Activated T-cell treated with anti-CD3 and anti-CD28 coated beads, Interleukin-2, amount 50 U/mL, for 4 hours (primary cell): Measurements from ENCODE around the gene MEIS1. TPM values are rescaled to one million over a fixed set of nuclear protein-coding genes. Genes with fewer than 3 reads are reported as not detected.

Experiments
- ATAC-seq, 2 donors: fragments of 200-7000 bp; cut with Tn5 transposase; one replicate each; pipeline ENCODE4 v1.10.0; 2021
- DNase-seq: peaks from one replicate; pipeline ENCODE4 v3.0.0-alpha.2; 2020
- H3K27me3 Mint-ChIP-seq: one replicate; pipeline ENCODE4 v1.8.0; 2021; ENCODE audit warnings: low read depth, mixed read lengths
- H3K36me3 Mint-ChIP-seq: one replicate; pipeline ENCODE4 v1.8.0; 2022; ENCODE audit warnings: mixed read lengths; ENCODE audit not compliant: insufficient read depth
- H3K4me1 Mint-ChIP-seq: one replicate; pipeline ENCODE4 v1.8.0; 2021; ENCODE audit warnings: low read depth, mixed read lengths
- H3K4me3 Mint-ChIP-seq: one replicate; pipeline ENCODE4 v1.8.0; 2021; ENCODE audit warnings: mild to moderate bottlenecking, moderate library complexity, mixed read lengths
- H3K9me3 Mint-ChIP-seq: one replicate; pipeline ENCODE4 v1.8.0; 2021; ENCODE audit warnings: mixed read lengths
- total RNA-seq, 3 donors: library from RNA; stranded (reverse); gene quantifications; one replicate each; pipeline ENCODE4 v1.2.1, GENCODE V29; 2021

MEIS1 gene
- total RNA-seq, 3 donors from 2014 or later: 0.46 to 0.53 (median 0.46) TPM

DNA sequence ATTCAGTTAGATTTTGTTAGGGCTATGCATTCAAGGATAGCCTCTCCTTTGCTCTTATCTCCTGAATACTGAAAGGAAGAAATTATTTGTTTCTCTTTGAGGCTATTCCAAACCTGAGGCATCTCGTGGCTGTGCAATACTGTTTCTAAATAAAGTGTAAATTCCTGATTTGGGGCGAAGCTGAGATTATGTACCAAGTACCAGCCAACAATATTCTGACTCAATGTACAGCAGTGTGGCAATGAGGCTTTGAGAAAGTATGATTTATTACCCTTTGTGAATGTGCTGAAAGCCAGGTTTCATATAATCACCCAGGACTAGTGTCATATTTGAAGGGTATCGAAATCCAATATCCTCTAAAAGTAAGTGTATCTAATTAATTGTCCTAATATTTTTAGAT, 113.5 kb downstream of the MEIS1 start:
- H3K4me3 Mint-ChIP-seq: no peak overlapping the region
- H3K9me3 Mint-ChIP-seq: no peaks in the 10 kb centered on the region
- no peak for DNase-seq
- no peak for ATAC-seq
- no peaks in the 10 kb centered on the region for H3K27me3 Mint-ChIP-seq
- H3K4me1 Mint-ChIP-seq: no peaks in the 10 kb centered on the region
- H3K36me3 Mint-ChIP-seq: no peaks in the 10 kb centered on the region

DNA sequence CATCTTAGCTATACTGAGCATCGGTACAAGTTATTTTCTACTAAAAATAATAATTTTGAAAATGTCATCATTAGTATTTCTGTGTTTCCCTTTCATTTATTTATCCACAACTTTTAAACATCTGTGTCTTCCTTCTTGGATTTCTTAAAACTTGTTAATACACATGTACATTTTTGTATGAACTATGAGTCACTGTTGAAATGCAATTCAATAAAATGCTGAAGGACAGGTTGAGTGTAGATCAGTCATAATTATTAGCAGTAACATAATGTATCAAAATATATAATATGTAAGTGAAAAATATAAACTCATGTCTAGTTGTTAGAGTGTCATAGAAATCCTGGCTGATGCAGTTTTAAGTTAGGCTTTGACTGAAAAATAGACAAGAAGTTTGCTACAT, 115.9 kb downstream of the MEIS1 start:
- ATAC-seq (no peak), DNase-seq (no peak)
- Mint-ChIP-seq H3K4me3 (no peak overlapping the region), H3K4me1 (no peaks in the 10 kb centered on the region), H3K36me3 (no peaks in the 10 kb centered on the region), H3K27me3 (peaks cover under 1% of the 10 kb centered on the region), H3K9me3 (no peaks in the 10 kb centered on the region)

DNA sequence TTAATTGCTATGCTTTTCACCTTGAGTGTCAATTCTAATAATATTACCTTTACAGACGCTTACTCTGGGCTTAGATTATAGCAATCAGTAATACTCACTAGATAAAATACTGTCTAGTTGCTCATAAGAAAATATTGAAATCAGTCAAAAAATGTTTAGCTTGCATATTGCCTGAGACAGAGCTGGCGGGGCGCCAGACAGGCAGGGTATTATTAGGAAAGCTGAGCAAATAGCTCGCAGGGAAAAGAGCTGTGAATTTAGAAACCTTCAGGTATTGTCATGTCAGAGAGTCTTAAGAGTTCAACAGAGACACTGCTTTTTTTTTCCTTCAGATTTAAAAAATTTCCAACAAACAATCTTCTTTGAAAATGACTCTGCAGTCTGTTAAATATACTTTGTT, 118.4 kb downstream of the MEIS1 start:
- no peak for ATAC-seq

DNA sequence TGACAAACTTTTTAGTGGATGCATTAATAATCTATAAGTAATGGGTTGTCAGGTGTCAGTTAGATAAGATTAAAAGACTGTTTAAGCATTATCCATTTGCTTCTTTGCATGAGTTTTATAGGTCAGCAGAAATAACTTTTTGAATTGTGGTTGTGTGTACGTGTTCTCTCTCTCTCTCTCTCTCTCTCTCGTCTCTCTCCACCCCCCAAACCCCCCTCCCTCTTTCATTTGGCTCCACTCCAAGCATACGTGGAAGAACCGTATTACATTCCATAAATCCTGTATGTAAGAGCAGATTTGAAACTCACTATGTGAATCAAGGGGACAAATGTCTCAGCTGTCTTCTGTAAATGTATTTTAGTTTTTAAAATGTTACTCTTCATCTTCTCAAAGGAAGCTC, 120.2 kb downstream of the MEIS1 start:
- ATAC-seq (no peak), DNase-seq (no peak)
- H3K9me3 Mint-ChIP-seq: no peaks in the 10 kb centered on the region
- no peak overlapping the region for H3K4me3 Mint-ChIP-seq
- no peaks in the 10 kb centered on the region for H3K36me3 Mint-ChIP-seq
- H3K27me3 Mint-ChIP-seq: peaks cover 11% of the 10 kb centered on the region
- no peaks in the 10 kb centered on the region for H3K4me1 Mint-ChIP-seq

More for the DNA sequence above, 118.4 kb downstream of the MEIS1 start:
- peaks cover 11% of the 10 kb centered on the region for H3K27me3 Mint-ChIP-seq
- H3K4me1 Mint-ChIP-seq: no peaks in the 10 kb centered on the region
- H3K36me3 Mint-ChIP-seq: no peaks in the 10 kb centered on the region
- H3K9me3 Mint-ChIP-seq: no peaks in the 10 kb centered on the region
- H3K4me3 Mint-ChIP-seq: no peak overlapping the region
- no peak for DNase-seq

DNA sequence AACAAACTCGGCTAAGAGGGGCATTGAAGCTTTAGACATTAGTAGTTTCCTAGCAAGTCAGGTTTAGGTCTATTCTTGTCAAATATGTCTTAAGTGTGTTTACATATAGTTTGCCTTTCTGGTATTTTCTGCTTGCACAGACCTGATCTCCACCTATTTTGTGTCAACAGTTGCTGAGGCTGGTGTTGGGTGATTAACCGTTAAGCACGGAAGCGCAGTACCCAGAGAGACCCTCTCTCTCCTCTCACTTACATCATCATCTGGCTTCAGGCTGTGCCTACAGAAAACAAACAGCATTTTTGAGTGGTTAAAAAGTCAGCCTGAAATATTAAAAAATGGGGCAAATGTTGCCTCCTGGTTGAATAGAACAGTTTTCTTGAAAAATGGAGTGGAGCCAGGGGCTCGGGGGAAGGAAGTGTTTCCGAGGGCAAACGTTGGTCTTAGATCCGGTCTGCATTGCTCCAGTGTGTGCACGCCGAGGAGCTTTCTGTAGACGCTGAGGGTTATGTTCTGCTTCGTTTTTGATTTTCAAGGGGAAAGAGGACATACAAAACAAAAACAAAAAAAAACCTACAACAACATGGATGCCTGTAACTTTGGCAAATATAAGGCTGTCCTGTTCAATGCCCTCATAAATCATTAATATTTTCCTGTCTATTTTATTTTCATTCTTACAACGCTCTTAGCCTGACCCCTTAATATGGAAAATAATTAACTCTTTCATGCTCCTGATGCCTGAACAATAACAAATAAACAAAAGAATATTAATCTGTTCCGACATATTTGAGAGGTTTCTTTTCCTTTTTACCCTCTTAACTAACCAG, 120.8 kb downstream of the MEIS1 start:
- Mint-ChIP-seq H3K36me3 (no peaks in the 10 kb centered on the region), H3K4me1 (no peaks in the 10 kb centered on the region), H3K27me3 (peaks cover 11% of the 10 kb centered on the region), H3K4me3 (peak overlapping the region; percentile 5), H3K9me3 (no peaks in the 10 kb centered on the region)
- ATAC-seq (no peak), DNase-seq (no peak)

DNA sequence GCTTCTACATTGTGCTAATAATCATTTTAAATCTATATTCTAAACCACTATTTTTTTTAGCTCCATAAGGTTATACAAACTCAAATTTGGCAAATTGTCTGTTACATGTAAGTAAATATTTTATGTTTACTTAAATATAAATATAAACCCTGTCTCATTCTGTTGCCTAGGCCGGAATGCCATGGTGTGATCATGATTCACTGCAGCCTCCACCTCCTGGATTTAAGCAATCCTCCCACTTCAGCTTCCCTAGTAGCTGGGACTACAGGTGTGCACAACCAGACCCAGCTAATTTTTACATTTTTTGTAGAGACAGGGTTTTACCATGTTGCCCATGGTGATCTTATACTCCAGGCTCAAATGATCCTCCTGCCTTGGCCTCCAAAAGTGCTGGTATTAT, 124.7 kb downstream of the MEIS1 start:
- H3K9me3 Mint-ChIP-seq: no peaks in the 10 kb centered on the region

DNA sequence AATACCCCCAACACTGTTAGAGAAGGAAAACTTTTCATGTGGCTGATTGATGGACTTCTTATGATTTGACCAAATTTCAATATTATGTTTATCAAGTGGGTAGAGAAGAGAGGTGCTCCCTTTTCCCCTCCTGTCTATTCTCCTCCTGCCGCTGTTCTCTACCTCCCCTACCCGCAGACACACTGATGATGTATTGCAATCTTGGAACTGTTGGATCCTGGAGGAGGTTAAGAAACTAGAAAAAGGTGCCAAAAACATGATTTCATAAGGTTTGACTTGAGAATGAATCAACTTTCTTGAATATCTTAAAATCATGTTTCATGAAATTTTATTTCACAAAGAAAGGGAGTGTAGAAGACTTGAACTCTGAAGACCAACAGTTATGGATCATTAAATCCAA, 125.8 kb downstream of the MEIS1 start:
- DNase-seq (no peak), ATAC-seq (no peak)
- Mint-ChIP-seq H3K27me3 (peaks cover 11% of the 10 kb centered on the region), H3K36me3 (no peaks in the 10 kb centered on the region), H3K4me3 (no peak overlapping the region), H3K9me3 (no peaks in the 10 kb centered on the region), H3K4me1 (no peaks in the 10 kb centered on the region)

More for the DNA sequence above, 124.7 kb downstream of the MEIS1 start:
- ATAC-seq (no peak), DNase-seq (no peak)
- Mint-ChIP-seq H3K27me3 (peaks cover 11% of the 10 kb centered on the region), H3K36me3 (no peaks in the 10 kb centered on the region), H3K4me1 (no peaks in the 10 kb centered on the region), H3K4me3 (no peak overlapping the region)

DNA sequence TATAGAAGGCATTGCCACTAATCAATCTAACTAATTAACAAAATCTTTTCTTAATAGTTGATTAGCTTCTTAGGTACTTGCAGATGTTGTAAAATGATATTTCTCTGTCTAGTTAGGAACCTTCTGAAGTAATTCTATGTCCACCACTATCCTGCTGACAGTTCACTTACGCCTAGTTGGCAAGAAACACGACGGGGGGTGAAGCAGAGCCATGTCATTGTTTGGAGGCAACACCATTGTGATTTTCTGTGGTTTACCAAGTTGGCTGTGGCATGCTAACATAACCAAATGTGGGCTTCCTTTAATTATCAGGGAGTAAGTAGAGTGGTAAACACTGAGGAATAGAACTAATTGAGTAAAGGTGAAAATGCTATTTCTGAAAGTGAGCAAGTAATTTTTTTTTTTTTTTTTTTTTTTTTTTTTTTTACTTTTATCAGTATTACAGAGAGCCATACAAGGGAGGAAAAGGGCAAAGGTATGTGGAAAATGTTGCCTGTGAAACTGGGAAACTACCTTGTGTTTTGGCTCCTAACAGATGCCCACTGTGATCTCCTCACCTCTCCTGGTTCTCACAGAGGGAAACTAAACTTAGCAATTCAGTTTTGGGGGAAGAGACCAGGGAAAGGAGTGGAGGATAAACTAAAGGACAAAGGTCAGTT, 126.8 kb downstream of the MEIS1 start:
- DNase-seq (no peak), ATAC-seq (no peak)
- Mint-ChIP-seq H3K36me3 (no peaks in the 10 kb centered on the region), H3K9me3 (no peaks in the 10 kb centered on the region), H3K4me3 (no peak overlapping the region), H3K27me3 (peaks cover 9% of the 10 kb centered on the region), H3K4me1 (no peaks in the 10 kb centered on the region)

DNA sequence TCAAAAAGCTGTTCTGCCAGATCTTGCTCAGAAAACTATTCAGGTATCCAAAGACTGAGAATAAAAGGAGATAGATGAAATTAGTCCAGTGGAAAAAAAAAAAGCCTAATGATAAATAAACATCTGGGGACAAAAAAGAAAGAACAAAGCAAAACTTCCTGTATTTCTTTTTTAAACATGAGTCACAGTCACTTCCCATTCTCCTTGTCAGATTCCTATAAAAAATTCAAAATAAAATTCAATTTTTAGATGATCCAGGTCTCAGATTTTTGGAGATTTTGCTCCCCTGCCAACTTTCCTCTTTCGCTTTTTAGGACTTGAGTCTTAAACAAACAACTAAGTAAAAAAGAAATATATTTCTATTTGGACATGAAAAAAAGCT, 127.4 kb downstream of the MEIS1 start:
- no peaks in the 10 kb centered on the region for H3K4me1 Mint-ChIP-seq

DNA sequence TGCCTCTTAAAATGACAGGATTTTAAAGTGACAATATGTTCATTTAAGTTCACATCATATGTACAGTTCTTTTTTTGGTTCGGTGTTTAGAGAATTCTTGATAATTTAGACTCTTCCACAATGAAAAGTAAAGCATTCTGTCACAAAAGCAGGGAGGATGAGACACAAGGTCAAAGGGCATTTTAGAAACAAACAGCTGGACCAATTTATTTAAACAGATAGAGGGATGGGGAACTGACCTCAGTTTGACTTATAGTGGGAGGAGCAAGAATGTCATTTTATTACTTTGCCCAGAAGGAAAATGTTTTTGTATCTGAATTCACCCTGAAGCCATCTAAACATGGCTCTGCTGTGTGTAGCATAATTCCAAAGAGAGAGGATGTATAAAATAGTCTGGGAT, 128.5 kb downstream of the MEIS1 start:
- Mint-ChIP-seq H3K4me1 (no peaks in the 10 kb centered on the region), H3K27me3 (peaks cover 3% of the 10 kb centered on the region), H3K36me3 (no peaks in the 10 kb centered on the region), H3K9me3 (no peaks in the 10 kb centered on the region), H3K4me3 (no peak overlapping the region)
- ATAC-seq: no peak
- no peak for DNase-seq

More for the DNA sequence above, 127.4 kb downstream of the MEIS1 start:
- ATAC-seq (no peak), DNase-seq (no peak)
- H3K36me3 Mint-ChIP-seq: no peaks in the 10 kb centered on the region
- H3K9me3 Mint-ChIP-seq: no peaks in the 10 kb centered on the region
- no peak overlapping the region for H3K4me3 Mint-ChIP-seq
- peaks cover 7% of the 10 kb centered on the region for H3K27me3 Mint-ChIP-seq

DNA sequence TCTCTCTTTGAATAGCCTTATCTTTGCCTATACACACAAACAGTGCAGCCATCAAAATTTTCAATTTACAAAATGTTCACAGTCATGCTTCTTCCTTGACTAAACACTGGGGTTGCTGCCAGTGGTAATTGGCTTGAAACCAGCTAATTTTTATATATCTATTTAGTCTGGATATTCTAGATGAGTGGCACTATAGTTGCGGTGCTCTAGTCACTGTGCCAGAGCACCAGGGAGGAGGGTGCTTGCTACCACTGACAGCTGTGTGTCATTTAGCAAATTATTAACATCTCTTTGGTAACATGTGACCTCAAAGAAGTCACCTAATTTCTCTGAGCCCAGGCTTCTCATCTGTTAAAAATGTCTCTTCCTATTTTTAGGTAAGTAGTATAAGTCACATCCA, 130.4 kb downstream of the MEIS1 start:
- Mint-ChIP-seq H3K9me3 (no peaks in the 10 kb centered on the region), H3K4me3 (no peak overlapping the region), H3K4me1 (no peaks in the 10 kb centered on the region), H3K36me3 (no peaks in the 10 kb centered on the region), H3K27me3 (peaks cover 3% of the 10 kb centered on the region)
- DNase-seq (no peak), ATAC-seq (no peak)

DNA sequence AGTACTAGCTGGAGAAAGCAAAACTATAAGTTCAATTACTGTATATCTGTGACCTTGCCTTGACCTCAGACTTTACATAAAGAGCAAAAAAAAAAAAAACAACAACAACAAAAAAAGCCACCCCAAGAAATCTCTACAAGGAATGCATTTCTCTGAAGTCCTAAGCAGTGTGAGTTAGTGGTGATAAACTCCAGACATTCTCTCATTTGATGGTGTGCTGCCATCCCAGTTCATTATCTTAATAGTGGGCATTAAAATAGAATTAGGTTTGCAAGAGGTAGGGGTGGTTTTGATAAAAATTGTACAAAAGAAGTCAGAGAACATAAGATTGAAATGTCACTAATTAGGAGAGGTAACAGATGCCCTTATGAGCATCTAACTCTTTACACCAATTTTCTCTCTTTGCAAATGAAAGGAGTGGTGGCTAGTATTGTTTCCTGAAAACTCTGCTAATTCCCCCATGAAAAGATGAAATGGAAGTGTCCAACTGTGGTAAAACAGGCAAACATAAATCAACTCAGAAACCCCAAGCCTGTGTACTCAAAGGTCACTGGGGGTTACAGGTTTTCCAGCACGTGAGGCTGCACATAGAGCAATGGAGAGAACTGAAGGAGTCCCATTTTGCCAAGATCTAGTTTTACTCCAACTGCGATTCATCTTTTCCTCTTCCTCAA, 131.9 kb downstream of the MEIS1 start:
- H3K4me1 Mint-ChIP-seq: no peaks in the 10 kb centered on the region
- peaks cover 5% of the 10 kb centered on the region for H3K27me3 Mint-ChIP-seq
- DNase-seq: no peak
- no peak for ATAC-seq
- no peak overlapping the region for H3K4me3 Mint-ChIP-seq
- no peaks in the 10 kb centered on the region for H3K9me3 Mint-ChIP-seq
- no peaks in the 10 kb centered on the region for H3K36me3 Mint-ChIP-seq

DNA sequence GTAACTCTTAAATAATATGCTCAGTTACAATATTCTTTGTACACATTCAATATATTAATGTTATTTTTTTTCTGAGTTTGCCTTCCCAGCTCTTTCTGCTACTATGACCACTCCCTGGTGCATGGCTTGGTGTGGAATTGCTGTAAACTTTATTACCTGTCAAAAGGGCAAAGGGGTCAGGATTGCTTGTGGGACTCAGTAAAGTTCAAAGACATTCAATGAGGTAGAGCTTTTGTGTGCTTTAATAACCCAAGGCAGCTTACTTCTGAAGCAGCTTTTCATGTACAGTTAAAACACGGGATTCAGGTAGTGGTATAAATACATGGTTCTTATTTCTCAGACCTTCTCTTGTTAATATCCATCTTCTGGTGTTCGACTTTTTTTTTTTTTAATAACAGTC, 132.8 kb downstream of the MEIS1 start:
- ATAC-seq: no peak
- DNase-seq: no peak
- H3K4me3 Mint-ChIP-seq: no peak overlapping the region
- no peaks in the 10 kb centered on the region for H3K36me3 Mint-ChIP-seq
- H3K4me1 Mint-ChIP-seq: no peaks in the 10 kb centered on the region
- H3K9me3 Mint-ChIP-seq: no peaks in the 10 kb centered on the region
- peaks cover 8% of the 10 kb centered on the region for H3K27me3 Mint-ChIP-seq

DNA sequence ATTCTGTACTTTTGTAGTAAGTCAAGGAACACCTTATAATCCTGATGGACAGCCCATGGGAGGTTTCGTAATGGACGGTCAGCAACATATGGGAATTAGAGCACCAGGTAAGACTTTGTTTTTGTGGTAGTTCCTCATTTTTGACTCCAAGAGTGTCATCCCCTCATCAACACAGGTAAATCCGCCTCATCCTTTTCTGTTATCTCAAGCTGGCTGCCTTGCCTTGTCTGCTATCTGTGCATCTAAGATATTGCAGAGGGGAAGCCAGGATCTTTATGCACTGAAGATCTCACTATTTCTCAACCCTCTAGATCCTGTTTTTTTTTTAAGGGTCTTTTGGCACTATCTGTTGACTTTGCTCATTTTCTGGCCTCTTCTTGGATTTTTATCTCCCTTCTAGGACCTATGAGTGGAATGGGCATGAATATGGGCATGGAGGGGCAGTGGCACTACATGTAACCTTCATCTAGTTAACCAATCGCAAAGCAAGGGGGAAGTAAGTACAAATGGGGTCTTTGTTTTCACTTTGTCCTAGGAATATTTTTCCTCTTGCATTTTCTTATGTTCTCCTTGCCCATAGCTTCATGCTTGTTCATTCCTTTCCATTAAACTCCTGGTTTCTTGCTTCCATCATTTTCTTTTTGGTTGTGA, 133.8 kb downstream of the MEIS1 start:
- no peak for DNase-seq
- Mint-ChIP-seq H3K4me3 (no peak overlapping the region), H3K36me3 (no peaks in the 10 kb centered on the region), H3K9me3 (no peaks in the 10 kb centered on the region), H3K4me1 (no peaks in the 10 kb centered on the region), H3K27me3 (peaks cover 10% of the 10 kb centered on the region)
- no peak for ATAC-seq
